C4-2B (cell line): ENCODE data around the gene AGBL3.

Experiments
- ZFX ChIP-seq: fragments of 450-650 bp; IDR thresholded peaks from 2 replicates; pipeline ENCODE4 v1.6.1; 2017
- TF ChIP-seq, protein P1 (sequence below): fragments of 450-650 bp; conservative IDR thresholded peaks from 2 replicates; pipeline ENCODE4 v1.5.1; 2017; ENCODE audit warnings: mild to moderate bottlenecking

GRCh38 chr7:134986363-134987251 lies at the start of gene AGBL3:
- TF ChIP-seq, protein P1, sequence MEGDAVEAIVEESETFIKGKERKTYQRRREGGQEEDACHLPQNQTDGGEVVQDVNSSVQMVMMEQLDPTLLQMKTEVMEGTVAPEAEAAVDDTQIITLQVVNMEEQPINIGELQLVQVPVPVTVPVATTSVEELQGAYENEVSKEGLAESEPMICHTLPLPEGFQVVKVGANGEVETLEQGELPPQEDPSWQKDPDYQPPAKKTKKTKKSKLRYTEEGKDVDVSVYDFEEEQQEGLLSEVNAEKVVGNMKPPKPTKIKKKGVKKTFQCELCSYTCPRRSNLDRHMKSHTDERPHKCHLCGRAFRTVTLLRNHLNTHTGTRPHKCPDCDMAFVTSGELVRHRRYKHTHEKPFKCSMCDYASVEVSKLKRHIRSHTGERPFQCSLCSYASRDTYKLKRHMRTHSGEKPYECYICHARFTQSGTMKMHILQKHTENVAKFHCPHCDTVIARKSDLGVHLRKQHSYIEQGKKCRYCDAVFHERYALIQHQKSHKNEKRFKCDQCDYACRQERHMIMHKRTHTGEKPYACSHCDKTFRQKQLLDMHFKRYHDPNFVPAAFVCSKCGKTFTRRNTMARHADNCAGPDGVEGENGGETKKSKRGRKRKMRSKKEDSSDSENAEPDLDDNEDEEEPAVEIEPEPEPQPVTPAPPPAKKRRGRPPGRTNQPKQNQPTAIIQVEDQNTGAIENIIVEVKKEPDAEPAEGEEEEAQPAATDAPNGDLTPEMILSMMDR = peak; percentile 88
- peak; percentile 69 for TF ChIP-seq ZFX
